Esophagus muscularis mucosa (tissue), 4 donors: ENCODE measurements around the gene EEF2. TPM values are rescaled to one million over a fixed set of nuclear protein-coding genes. Genes with fewer than 3 reads are reported as not detected.
A peak's percentile ranks its signal among the peaks of the same experiment; 100 is the strongest.
"Not testable (repeated sequence)": the region's sequence is repeated elsewhere in the genome, so short reads cannot be mapped to it uniquely, and the experiment has no call there.

Experiments
- DNase-seq: peaks from one replicate; pipeline ENCODE4 v3.0.0-alpha.2; 2017; ENCODE audit errors: extremely low spot score
- H3K27ac ChIP-seq, 4 donors: fragments of 200-600 bp; sonication (generic); replicated peaks in 1 of 4; 1 replicate in 3 of 4; 2 replicates in 1 of 4; pipeline ENCODE4 v1.5.1; 2016 to 2019; ENCODE audit warnings: mild to moderate bottlenecking in 1 of 4
- H3K27me3 ChIP-seq, 4 donors: fragments of 200-600 bp; sonication (generic); one replicate each; pipeline versions ENCODE4 v1.5.1 to v1.6.0; 2016 to 2019
- H3K36me3 ChIP-seq, 4 donors: fragments of 200-600 bp; sonication (generic); one replicate each; pipeline ENCODE4 v1.5.1; 2016 to 2019
- H3K4me1 ChIP-seq, 4 donors: fragments of 200-600 bp; sonication (generic); one replicate each; pipeline ENCODE4 v1.5.1; 2016 to 2019
- H3K4me3 ChIP-seq, 4 donors: fragments of 200-600 bp; sonication (generic); 1 replicate in 2 of 4; 2 replicates in 2 of 4; pipeline ENCODE4 v1.5.1; 2016 to 2019; ENCODE audit warnings: mild to moderate bottlenecking in 4 of 4, moderate library complexity in 1 of 4
- H3K9me3 ChIP-seq, 4 donors: fragments of 200-600 bp; sonication (generic); 1 replicate in 3 of 4; 2 replicates in 1 of 4; pipeline ENCODE4 v1.5.1; 2016 to 2019
- EP300 ChIP-seq: sonication (generic); formaldehyde crosslinking; IDR thresholded peaks from one replicate; pipeline ENCODE4 v1.6.1; 2017; ENCODE audit warnings: antibody characterized with exemption
- POLR2A ChIP-seq: fragments of 450-650 bp; IDR thresholded peaks from one replicate; pipeline ENCODE4 v1.6.1; 2017; ENCODE audit warnings: antibody characterized with exemption, moderate library complexity, mild to moderate bottlenecking, low read depth
- POLR2AphosphoS5 ChIP-seq, 2 donors: sonication (generic); formaldehyde crosslinking; IDR thresholded peaks; one replicate each; pipeline ENCODE4 v1.6.1; 2017; ENCODE audit warnings: antibody characterized with exemption in 2 of 2
- WGBS: methylation state at CpG from one replicate; pipeline ENCODE4 v1.1.5; 2018; 5-methylcytosine and 5-hydroxymethylcytosine counted together
- intact Hi-C: fragments of 100-400 bp; cut with DNase I; formaldehyde crosslinking; loops from one replicate; pipeline ENCODE4 v1.15.1; 2023
- total RNA-seq, 4 donors: library from RNA; depleted of rRNA; stranded (reverse); fragments of >200 nt; gene quantifications; one replicate each; pipeline versions ENCODE4 v1.1.0 to v1.2.1, GENCODE V29; 2016
- TF ChIP-seq, protein P1 (sequence below), 3 experiments: fragments of 200-600 bp in 2 of 3; fragments of 450-650 bp in 1 of 3; sonication (generic) in 2 of 3; IDR thresholded peaks; one replicate each; pipeline ENCODE4 v1.5.1; 2017 to 2019; ENCODE audit warnings: antibody characterized with exemption in 3 of 3, mild to moderate bottlenecking in 2 of 3, moderate library complexity in 1 of 3

EEF2 gene
- total RNA-seq, 4 donors from 2014 or later: 2,280 to 3,286 (median 2,635) TPM

DNA sequence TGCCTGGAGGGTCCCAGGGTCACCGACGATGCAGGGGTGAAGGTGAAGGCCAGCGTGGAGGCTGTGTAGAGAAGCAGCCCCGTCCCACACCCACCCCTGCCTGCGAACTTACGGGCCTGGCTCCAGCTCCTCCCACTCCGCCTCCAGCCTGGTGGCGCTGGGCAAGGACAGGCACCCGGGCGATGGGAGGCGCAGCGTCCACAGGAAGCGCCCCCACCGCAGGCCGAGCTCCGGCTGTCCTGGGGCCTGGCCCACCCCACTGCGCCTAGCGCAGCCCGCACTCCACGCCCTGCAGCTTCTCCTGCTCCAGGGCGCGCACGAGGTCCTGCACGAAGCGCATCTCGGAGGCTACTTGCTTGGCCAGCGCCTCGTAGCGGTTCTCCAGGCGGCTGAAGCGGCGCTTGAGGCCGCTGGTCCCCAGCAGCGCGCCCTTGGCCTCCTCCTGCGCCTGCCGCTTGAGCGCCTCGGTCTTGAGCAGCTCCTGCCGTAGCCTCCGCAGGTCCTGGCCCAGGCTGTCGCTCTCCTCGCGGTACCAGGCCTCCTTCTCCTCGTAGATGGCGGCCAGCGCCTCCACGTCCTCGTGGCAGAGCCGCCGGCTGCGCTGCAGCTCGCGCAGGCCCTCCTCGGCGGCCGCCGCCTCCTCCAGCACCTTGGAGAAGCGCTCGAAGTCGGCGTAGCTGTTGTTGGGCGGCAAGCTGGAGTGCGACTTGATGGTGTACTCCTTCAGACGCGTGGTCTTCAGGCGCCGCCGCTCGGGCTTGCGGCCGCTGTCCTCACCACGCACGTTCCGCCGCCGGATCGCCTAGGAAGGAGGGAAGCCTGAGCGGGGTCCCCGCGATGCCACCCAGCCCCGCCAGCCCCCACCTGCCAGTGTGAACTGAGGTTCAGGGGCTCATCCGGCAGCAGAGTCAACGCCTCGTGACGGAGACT, 26.2 kb downstream of the EEF2 start:
- intact Hi-C loops: no loop called here
- WGBS: 95% methylated on average over 37 of the region's 86 CpGs
- H3K9me3 ChIP-seq: no peaks in the 10 kb centered on the region
- H3K27me3 ChIP-seq: no peaks in the 10 kb centered on the region
- H3K36me3 ChIP-seq: peaks cover 63 to 89% (median 84%) of the 10 kb centered on the region in 4 donors
- TF ChIP-seq, protein P1, sequence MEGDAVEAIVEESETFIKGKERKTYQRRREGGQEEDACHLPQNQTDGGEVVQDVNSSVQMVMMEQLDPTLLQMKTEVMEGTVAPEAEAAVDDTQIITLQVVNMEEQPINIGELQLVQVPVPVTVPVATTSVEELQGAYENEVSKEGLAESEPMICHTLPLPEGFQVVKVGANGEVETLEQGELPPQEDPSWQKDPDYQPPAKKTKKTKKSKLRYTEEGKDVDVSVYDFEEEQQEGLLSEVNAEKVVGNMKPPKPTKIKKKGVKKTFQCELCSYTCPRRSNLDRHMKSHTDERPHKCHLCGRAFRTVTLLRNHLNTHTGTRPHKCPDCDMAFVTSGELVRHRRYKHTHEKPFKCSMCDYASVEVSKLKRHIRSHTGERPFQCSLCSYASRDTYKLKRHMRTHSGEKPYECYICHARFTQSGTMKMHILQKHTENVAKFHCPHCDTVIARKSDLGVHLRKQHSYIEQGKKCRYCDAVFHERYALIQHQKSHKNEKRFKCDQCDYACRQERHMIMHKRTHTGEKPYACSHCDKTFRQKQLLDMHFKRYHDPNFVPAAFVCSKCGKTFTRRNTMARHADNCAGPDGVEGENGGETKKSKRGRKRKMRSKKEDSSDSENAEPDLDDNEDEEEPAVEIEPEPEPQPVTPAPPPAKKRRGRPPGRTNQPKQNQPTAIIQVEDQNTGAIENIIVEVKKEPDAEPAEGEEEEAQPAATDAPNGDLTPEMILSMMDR (IDR thresholded peaks at IDR 0.05): no peak
- TF ChIP-seq POLR2AphosphoS5 (IDR thresholded peaks at IDR 0.05): no peak
- TF ChIP-seq EP300: no peak
- no peak for TF ChIP-seq POLR2A
- no peak overlapping the region for H3K4me3 ChIP-seq
- peaks cover 4 to 35% (median 22%) of the 10 kb centered on the region in 4 donors for H3K4me1 ChIP-seq
- no peak for DNase-seq
- H3K27ac ChIP-seq: peak overlapping the region in 2 of 4 donors; percentile 7 to 41

DNA sequence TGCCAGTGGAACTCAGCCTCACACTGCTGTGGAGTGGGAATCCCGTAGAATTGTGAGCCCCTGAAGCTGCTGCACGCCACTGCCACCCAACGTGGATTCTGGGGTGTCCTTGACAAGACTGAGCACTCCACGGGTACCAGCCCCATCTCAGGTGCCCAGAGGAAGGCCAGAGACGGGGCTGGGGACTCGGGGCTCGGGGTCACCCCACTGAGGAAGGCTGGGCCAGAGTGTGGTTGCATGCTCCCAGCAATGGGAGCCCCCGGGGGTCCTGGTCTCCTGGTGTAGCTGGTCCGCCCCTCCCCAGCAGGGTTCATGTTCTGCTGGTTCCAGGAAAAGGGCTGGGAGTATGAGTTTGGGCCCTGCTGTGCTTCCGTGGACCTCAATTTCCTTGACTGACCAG, 29.6 kb downstream of the EEF2 start:
- 90% methylated on average over 2 of the region's 10 CpGs for WGBS
- H3K4me3 ChIP-seq: no peak overlapping the region
- H3K9me3 ChIP-seq: no peaks in the 10 kb centered on the region
- H3K27me3 ChIP-seq: no peaks in the 10 kb centered on the region
- H3K4me1 ChIP-seq: peaks cover 25 to 69% (median 52%) of the 10 kb centered on the region in 4 donors
- intact Hi-C loops: no loop called here
- peak overlapping the region; percentile 88 to 91 (median 88) for H3K27ac ChIP-seq
- H3K36me3 ChIP-seq: peaks cover 30 to 55% (median 49%) of the 10 kb centered on the region in 4 donors
- no peak for DNase-seq
- no peak for TF ChIP-seq POLR2A
- no peak for TF ChIP-seq POLR2AphosphoS5 (IDR thresholded peaks at IDR 0.05)
- TF ChIP-seq EP300: no peak
- TF ChIP-seq, protein P1 (IDR thresholded peaks at IDR 0.05): no peak

DNA sequence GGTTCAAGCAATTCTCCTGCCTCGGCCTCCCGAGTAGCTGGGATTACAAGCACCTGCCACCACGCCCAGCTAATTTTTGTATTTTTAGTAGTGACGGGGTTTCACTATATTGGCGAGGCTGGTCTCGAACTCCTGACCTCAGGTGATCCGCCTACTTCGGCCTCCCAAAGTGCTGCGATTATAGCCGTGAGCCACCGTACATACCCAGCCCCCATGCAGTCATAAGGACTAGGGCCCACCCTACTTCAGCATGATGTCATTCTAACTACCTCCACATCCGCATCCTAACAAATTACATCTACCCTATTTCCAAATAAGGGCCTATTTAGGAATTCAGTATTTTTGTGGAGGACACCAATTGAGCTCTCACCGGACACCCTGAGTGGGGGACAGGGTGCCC, 30.0 kb downstream of the EEF2 start:
- H3K4me1 ChIP-seq: peaks cover 28 to 73% (median 56%) of the 10 kb centered on the region in 4 donors
- peak overlapping the region; percentile 88 to 91 (median 88) for H3K27ac ChIP-seq
- intact Hi-C loops: not testable (repeated sequence)

DNA sequence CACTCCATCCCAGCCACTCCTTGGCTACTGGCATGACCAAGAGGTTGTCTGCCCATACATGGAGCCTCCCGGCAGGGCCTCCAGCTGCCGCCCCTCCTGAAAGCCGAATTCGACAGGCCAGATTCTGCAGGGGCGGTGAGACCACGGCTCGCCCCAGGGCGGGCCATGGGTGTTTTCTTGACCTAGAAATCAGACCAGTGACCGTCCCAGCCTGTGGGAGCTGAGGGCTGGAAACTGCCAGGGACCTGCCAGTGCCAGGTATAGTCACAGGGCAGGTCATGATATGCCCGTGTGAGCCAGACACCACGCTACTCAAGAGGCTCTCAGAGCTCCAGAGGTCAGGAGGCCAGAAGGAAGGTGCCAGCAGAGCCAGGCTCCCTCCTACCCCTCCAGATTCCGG, 31.2 kb downstream of the EEF2 start:
- no peak for TF ChIP-seq POLR2A
- TF ChIP-seq POLR2AphosphoS5 (IDR thresholded peaks at IDR 0.05): peak; percentile 18 to 36
- TF ChIP-seq EP300: no peak
- peaks cover 15 to 39% (median 34%) of the 10 kb centered on the region in 4 donors for H3K36me3 ChIP-seq
- H3K4me3 ChIP-seq: no peak overlapping the region
- peak overlapping the region; percentile 88 to 91 (median 88) for H3K27ac ChIP-seq
- WGBS: 60% methylated on average over 12 of the region's 12 CpGs
- intact Hi-C loops: no loop called here
- no peaks in the 10 kb centered on the region for H3K27me3 ChIP-seq
- no peaks in the 10 kb centered on the region for H3K9me3 ChIP-seq
- no peak for DNase-seq
- peaks cover 28 to 82% (median 63%) of the 10 kb centered on the region in 4 donors for H3K4me1 ChIP-seq

More for the DNA sequence above, 30.0 kb downstream of the EEF2 start:
- WGBS: 83% methylated on average over 13 of the region's 13 CpGs
- not testable (repeated sequence) for H3K27me3 ChIP-seq, DNase-seq, H3K4me3 ChIP-seq, H3K9me3 ChIP-seq
- peaks cover 26 to 51% (median 45%) of the 10 kb centered on the region in 4 donors for H3K36me3 ChIP-seq

DNA sequence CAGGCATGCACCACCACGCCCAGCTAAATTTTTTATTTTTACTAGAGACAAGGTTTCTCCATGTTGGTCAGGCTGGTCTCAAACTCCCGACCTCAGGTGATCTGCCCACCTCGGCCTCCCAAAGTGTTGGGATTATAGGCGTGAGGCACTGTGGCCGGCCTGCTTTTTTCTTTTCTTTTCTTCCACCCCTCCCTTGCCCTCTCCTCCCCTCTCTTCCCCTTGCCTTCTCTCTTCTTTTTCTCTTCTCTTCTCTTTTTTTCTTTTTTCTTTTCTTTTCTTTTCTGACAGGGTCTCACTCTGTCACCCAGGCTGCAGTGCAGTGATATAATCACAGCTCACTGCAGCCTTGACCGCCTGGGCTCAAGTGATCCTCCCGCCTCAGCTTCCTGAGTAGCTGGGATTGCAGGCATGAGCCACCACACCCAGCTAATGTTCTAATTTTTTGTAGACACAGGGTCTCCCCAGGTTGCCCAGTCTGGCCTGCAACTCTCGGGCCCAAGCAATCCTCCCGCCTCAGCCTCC, 32.4 kb downstream of the EEF2 start:
- H3K9me3 ChIP-seq, intact Hi-C loops, H3K4me3 ChIP-seq, H3K27me3 ChIP-seq, DNase-seq: not testable (repeated sequence)
- H3K36me3 ChIP-seq: peaks cover 2 to 26% (median 21%) of the 10 kb centered on the region in 4 donors
- H3K4me1 ChIP-seq: peaks cover 28 to 75% (median 60%) of the 10 kb centered on the region in 4 donors
- TF ChIP-seq POLR2AphosphoS5 (IDR thresholded peaks at IDR 0.05): peak in 1 of 2 donors; percentile 12
- H3K27ac ChIP-seq: peak overlapping the region; percentile 88 to 91 (median 88)
- WGBS: 79% methylated on average over 9 of the region's 9 CpGs
